Lung (tissue), 13 donors: ENCODE results near the gene RNMT. TPM values are rescaled to one million over a fixed set of nuclear protein-coding genes. Genes with fewer than 3 reads are reported as not detected.

Experiments used
- ATAC-seq: fragments of 200-7000 bp; cut with Tn5 transposase; one replicate; pipeline ENCODE4 v1.9.1; 2020; ENCODE audit warnings: moderate number of reproducible peaks; ENCODE audit not compliant: insufficient read depth, low FRiP score
- DNase-seq, 3 donors: peaks; one replicate each; pipeline ENCODE4 v3.0.0-alpha.2; 2013 to 2017
- H3K27ac ChIP-seq, 2 donors: one replicate each; pipeline ENCODE4 v1.5.1; 2013; ENCODE audit warnings: mild to moderate bottlenecking in 2 of 2, moderate library complexity in 2 of 2, control low read depth in 1 of 2, inconsistent platforms in 1 of 2, low read depth in 1 of 2, low read length in 1 of 2
- H3K27me3 ChIP-seq, 3 donors: one replicate each; pipeline ENCODE4 v1.5.1; 2013; ENCODE audit warnings: low read length in 2 of 3; ENCODE audit not compliant: control insufficient read depth in 3 of 3, insufficient read depth in 3 of 3
- H3K36me3 ChIP-seq, 4 donors: one replicate each; pipeline ENCODE4 v1.5.1; 2013; ENCODE audit warnings: low read length in 4 of 4, mild to moderate bottlenecking in 1 of 4, moderate library complexity in 1 of 4; ENCODE audit not compliant: control insufficient read depth in 4 of 4, insufficient read depth in 4 of 4
- H3K4me1 ChIP-seq, 5 donors: one replicate each; pipeline ENCODE4 v1.5.1; 2013; ENCODE audit warnings: low read length in 5 of 5, mild to moderate bottlenecking in 2 of 5, moderate library complexity in 1 of 5; ENCODE audit not compliant: control insufficient read depth in 5 of 5, insufficient read depth in 5 of 5
- H3K4me3 ChIP-seq: one replicate; pipeline ENCODE4 v1.5.1; 2013; ENCODE audit warnings: mild to moderate bottlenecking, control low read depth, moderate library complexity
- H3K9ac ChIP-seq, 2 donors: one replicate each; pipeline ENCODE4 v1.5.1; 2013; ENCODE audit warnings: low read length in 2 of 2, control low read depth in 1 of 2; ENCODE audit not compliant: insufficient read depth in 1 of 2
- H3K9me3 ChIP-seq, 4 donors: one replicate each; pipeline ENCODE4 v1.5.1; 2013; ENCODE audit warnings: low read length in 3 of 4, mild to moderate bottlenecking in 1 of 4, moderate library complexity in 1 of 4; ENCODE audit not compliant: control insufficient read depth in 4 of 4, insufficient read depth in 3 of 4
- WGBS, 2 donors: extraction: QIAGEN DNeasy Blood & Tissue Kit; methylation state at CpG; one replicate each; pipeline ENCODE4 v1.1.7; 2013; 5-methylcytosine and 5-hydroxymethylcytosine counted together
- polyA plus RNA-seq, 2 donors: library from polyadenylated mRNA; stranded (reverse); fragments of 200-250 nt; gene quantifications; one replicate each; pipeline ENCODE4 v1.2.1, GENCODE V29; 2013
- small RNA-seq: library from RNA; depleted of rRNA; stranded (forward); fragments of <200 nt; gene quantifications from one replicate; pipeline ENCODE3, GENCODE V24; 2014; ENCODE audit warnings: low replicate concordance
- total RNA-seq, 2 donors: library from RNA; depleted of rRNA in 1 of 2; stranded (reverse); fragments of >200 nt in 1 of 2; gene quantifications; one replicate each; pipeline ENCODE4 v1.2.1, GENCODE V29; 2014 to 2021
- TF ChIP-seq, protein P1 (sequence below): IDR thresholded peaks from 2 replicates; pipeline ENCODE4 v1.5.1; 2012; ENCODE audit warnings: mild to moderate bottlenecking; ENCODE audit errors: control extremely low read depth, extremely low read depth
- donor health status: control.
- donor health status: control.
- donor health status: Bipolar disorder and iron deficiency.
- donor health status: healthy.
- donor health status: DM: yes; HTN: yes; CAD: no.

Gene RNMT
- total and polyA plus RNA-seq, 4 donors: 9.1 to 39.8 (median 17.7) TPM

DNA sequence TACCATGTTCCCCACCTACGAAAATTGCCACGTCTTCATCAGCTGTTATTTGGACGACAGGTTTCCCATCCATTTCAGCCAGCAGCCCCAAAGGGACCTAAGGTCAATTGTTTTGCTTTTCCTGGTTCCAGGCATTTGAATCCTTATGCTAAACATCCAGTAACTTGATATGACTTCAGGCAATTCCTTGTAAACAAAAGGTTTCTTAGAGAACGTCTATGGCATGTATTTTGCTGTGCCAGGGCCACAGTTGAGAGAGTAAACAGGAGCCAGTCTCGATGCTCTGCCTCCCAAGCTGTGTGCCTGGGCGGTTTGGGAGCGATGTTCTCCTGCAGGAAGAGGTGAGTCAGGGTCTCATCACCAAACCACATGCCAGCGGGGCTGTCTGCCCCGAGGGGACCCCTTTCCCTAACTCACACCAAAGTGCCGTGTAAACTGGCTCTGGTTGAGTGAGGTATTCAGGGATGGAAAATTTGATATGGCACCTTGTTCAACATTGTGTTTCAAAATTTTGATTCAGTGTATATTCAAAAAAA is 84.5 kb downstream of the RNMT start:
- no peaks in the 10 kb centered on the region for H3K9me3 ChIP-seq
- DNase-seq: no peak

DNA sequence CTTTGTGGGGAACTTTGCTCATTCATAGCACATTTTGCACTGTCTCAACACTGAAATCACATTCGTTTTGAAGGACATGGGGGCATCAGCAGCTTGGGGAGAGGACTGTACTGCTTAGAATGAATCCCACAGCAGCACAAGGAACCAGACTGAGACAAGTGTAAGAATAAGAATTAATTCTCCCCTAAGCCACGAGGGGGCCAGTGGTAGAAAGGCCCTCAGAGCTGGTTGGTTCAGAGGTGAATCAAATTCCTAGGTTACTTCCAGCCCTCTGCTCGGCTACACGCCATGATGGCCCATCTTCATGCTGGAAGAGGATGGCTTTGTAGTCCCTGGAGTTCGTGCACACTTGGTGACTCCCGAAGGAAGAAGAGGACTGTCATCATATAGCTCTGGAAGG is 85.5 kb downstream of the RNMT start:
- H3K27ac ChIP-seq: no peak overlapping the region
- peaks cover 0 to 9% (median 0%) of the 10 kb centered on the region in 5 donors for H3K4me1 ChIP-seq
- WGBS, 2 donors: 61 to 70% methylated on average over 6 of the region's 6 CpGs
- H3K9me3 ChIP-seq: no peaks in the 10 kb centered on the region
- no peak overlapping the region for H3K4me3 ChIP-seq
- ATAC-seq (no peak), DNase-seq (no peak)
- H3K27me3 ChIP-seq: no peaks in the 10 kb centered on the region
- H3K36me3 ChIP-seq: no peaks in the 10 kb centered on the region
- no peak overlapping the region for H3K9ac ChIP-seq
- TF ChIP-seq, protein P1, sequence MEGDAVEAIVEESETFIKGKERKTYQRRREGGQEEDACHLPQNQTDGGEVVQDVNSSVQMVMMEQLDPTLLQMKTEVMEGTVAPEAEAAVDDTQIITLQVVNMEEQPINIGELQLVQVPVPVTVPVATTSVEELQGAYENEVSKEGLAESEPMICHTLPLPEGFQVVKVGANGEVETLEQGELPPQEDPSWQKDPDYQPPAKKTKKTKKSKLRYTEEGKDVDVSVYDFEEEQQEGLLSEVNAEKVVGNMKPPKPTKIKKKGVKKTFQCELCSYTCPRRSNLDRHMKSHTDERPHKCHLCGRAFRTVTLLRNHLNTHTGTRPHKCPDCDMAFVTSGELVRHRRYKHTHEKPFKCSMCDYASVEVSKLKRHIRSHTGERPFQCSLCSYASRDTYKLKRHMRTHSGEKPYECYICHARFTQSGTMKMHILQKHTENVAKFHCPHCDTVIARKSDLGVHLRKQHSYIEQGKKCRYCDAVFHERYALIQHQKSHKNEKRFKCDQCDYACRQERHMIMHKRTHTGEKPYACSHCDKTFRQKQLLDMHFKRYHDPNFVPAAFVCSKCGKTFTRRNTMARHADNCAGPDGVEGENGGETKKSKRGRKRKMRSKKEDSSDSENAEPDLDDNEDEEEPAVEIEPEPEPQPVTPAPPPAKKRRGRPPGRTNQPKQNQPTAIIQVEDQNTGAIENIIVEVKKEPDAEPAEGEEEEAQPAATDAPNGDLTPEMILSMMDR: no peak

More for the DNA sequence above, 84.5 kb downstream of the RNMT start:
- Histone ChIP-seq H3K4me3 (no peak overlapping the region), H3K27ac (no peak overlapping the region), H3K4me1 (peaks cover 0 to 9% (median 0%) of the 10 kb centered on the region in 5 donors), H3K36me3 (no peaks in the 10 kb centered on the region), H3K27me3 (no peaks in the 10 kb centered on the region), H3K9ac (no peak overlapping the region)
- no peak for ATAC-seq
- TF ChIP-seq, protein P1: no peak
- 56 to 63% methylated on average over 10 of the region's 10 CpGs for WGBS, 2 donors

DNA sequence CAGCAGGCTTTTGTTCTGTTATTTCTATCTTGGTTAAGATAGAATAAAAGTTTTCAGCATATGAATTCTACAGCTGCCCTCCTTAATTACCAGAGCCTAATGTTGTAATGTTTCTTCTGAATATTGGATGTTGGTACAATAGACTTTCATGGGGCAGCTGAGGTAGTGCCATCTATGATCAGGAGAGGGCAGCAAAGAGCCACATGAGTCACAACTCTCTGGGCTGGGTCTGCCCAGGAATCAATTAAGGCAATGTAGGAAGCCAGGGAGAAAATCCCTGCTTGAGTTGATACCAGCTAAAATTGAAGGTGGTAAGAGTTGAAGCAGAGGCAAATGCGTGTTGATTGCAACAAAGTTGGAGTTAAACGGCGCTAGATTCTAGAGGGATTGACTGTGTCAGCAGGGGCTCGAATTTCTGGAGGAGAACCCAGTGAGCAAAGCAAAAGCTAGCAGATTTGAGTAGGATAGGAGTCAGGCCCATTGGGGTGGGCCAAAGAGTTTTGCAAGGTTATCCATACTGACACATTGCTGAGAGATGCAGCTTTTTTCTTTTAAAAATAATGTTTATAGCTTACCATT is 86.9 kb downstream of the RNMT start:
- Histone ChIP-seq H3K27ac (no peak overlapping the region), H3K27me3 (no peaks in the 10 kb centered on the region), H3K36me3 (no peaks in the 10 kb centered on the region), H3K4me1 (peaks cover 0 to 9% (median 0%) of the 10 kb centered on the region in 5 donors), H3K9ac (no peak overlapping the region), H3K9me3 (no peaks in the 10 kb centered on the region), H3K4me3 (no peak overlapping the region)
- peak; percentile 83 for ATAC-seq
- DNase-seq: peak; percentile 69 to 74 (median 71)
- TF ChIP-seq, protein P1: peak; percentile 37
- WGBS, 2 donors: 26 to 33% methylated on average over 4 of the region's 4 CpGs

Small RNA genes lying within 50 kb of the gene (small RNA-seq; reads per million reads assigned to genes)
- gene AP001525.1 (not detected), gene RN7SL362P (not detected)

Other genes starting within 250 kb of the RNMT start
- 10 to 100 TPM in 1 of 2 donors, 1 to 10 TPM in 1; 9.4 to 20.2 TPM for gene FAM210A, start 115 bp upstream of the RNMT start, total RNA-seq
- gene FAM210A, start 115 bp upstream of the RNMT start, polyA plus RNA-seq: 1 to 10 TPM; 4.2 to 7.3 TPM
- gene MC5R, start 97.5 kb downstream of the RNMT start, total RNA-seq: not detected
- not detected for gene MC5R, start 97.5 kb downstream of the RNMT start, polyA plus RNA-seq
- gene MC2R, start 188.9 kb downstream of the RNMT start, total RNA-seq: under 1 TPM in 1 of 2 donors, not detected in 1; 0.06 TPM
- gene MC2R, start 188.9 kb downstream of the RNMT start, polyA plus RNA-seq: not detected